NT2/D1 (cell line): Measurements from ENCODE around the gene GGT7.

Experiments
- SUZ12 ChIP-seq: IDR thresholded peaks from 2 replicates; pipeline ENCODE4 v1.6.1; 2011; ENCODE audit not compliant: insufficient read length, insufficient read depth; ENCODE audit errors: extremely low read depth
- ZNF274 ChIP-seq: IDR thresholded peaks from 2 replicates; pipeline ENCODE4 v1.6.1; 2011; ENCODE audit warnings: mild to moderate bottlenecking, low read depth, low read length

DNA sequence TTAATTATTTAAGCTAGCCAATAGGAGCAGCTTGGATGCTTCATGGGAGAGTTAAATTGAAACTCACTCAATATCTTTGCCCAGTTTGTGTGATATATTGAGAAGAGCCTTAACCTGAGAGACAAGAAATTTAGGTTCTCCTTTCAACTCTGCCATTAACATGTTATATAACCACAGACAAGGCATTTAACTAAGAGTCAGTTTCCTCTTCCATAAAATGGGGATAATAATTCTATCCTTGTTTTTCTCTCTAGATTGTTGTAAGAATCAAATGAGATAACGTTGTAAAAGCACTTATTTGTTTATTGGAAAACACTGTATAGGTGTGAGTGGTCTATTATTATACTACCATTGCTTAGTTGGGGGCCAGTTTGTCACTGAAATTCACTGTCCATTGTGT, 11.6 kb upstream of the GGT7 start:
- TF ChIP-seq SUZ12, result no peak
- TF ChIP-seq ZNF274, result no peak
